ENCODE data around the gene ZWINT.
A peak's percentile ranks its signal among the peaks of the same experiment; 100 is the strongest.

ZWINT gene

DNA sequence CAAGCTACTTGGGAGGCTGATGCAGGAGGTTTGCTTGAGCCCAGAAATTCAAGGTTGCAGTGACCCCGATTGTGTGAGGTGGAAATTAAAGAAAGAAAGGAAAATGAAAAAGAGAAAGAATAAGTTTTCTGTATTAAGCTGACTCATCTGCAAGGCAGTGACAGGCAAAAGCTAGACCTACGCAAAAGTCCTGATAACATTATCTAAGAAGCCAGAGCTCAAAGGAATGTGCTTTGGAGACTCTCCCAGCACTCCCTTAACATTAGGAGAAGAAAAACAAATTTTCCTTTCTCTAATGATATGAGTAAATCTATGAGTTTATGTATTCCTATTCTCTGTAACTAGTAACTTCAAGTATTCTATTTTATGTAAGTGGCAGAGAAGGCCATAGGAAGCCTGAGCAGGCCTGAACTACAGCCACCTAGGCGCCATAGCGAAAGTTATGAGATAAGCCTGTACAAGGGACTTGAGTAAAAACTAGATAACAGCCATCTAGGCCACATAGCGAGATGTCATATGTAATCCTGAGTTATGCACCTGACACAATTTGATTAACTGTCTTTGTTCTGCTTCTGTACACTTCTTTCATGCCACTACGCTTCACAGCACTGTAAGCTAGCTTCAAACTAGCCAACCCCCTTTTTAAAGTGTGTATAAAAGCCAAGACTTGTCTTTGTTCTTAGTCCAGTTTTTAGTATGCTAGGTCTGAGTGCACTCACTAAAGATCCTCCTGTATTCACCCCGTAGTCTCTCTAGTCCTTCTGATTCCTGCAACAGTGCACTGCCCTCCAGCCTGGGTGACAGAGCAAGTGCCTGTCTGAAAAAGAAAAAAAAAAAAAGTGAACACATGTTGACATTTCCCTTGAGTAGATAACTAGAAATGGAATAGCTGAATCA is 9.4 kb upstream of the ZWINT start:
- ATAC-seq: no peak
- no peak for TF ChIP-seq SNAI2 (CRISPR knock-in tag; IDR thresholded peaks at IDR 0.05)
- TF ChIP-seq ISL1 (CRISPR knock-in tag; IDR thresholded peaks at IDR 0.05): no peak
- TF ChIP-seq, protein P1, sequence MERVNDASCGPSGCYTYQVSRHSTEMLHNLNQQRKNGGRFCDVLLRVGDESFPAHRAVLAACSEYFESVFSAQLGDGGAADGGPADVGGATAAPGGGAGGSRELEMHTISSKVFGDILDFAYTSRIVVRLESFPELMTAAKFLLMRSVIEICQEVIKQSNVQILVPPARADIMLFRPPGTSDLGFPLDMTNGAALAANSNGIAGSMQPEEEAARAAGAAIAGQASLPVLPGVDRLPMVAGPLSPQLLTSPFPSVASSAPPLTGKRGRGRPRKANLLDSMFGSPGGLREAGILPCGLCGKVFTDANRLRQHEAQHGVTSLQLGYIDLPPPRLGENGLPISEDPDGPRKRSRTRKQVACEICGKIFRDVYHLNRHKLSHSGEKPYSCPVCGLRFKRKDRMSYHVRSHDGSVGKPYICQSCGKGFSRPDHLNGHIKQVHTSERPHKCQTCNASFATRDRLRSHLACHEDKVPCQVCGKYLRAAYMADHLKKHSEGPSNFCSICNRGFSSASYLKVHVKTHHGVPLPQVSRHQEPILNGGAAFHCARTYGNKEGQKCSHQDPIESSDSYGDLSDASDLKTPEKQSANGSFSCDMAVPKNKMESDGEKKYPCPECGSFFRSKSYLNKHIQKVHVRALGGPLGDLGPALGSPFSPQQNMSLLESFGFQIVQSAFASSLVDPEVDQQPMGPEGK (CRISPR knock-in tag; IDR thresholded peaks at IDR 0.05; ENCODE audit: borderline replicate concordance): no peak
- no peak for TF ChIP-seq RARB (CRISPR knock-in tag; IDR thresholded peaks at IDR 0.05)
- TF ChIP-seq, protein P2, sequence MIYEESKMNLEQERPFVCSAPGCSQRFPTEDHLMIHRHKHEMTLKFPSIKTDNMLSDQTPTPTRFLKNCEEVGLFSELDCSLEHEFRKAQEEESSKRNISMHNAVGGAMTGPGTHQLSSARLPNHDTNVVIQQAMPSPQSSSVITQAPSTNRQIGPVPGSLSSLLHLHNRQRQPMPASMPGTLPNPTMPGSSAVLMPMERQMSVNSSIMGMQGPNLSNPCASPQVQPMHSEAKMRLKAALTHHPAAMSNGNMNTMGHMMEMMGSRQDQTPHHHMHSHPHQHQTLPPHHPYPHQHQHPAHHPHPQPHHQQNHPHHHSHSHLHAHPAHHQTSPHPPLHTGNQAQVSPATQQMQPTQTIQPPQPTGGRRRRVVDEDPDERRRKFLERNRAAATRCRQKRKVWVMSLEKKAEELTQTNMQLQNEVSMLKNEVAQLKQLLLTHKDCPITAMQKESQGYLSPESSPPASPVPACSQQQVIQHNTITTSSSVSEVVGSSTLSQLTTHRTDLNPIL (CRISPR knock-in tag; IDR thresholded peaks at IDR 0.05; ENCODE audit: low read depth): no peak
- no peak for TF ChIP-seq ZNF70 (CRISPR knock-in tag; IDR thresholded peaks at IDR 0.05)
- TF ChIP-seq TCF4 (CRISPR knock-in tag; IDR thresholded peaks at IDR 0.05; ENCODE audit: borderline replicate concordance): no peak
- TF ChIP-seq, protein P3, sequence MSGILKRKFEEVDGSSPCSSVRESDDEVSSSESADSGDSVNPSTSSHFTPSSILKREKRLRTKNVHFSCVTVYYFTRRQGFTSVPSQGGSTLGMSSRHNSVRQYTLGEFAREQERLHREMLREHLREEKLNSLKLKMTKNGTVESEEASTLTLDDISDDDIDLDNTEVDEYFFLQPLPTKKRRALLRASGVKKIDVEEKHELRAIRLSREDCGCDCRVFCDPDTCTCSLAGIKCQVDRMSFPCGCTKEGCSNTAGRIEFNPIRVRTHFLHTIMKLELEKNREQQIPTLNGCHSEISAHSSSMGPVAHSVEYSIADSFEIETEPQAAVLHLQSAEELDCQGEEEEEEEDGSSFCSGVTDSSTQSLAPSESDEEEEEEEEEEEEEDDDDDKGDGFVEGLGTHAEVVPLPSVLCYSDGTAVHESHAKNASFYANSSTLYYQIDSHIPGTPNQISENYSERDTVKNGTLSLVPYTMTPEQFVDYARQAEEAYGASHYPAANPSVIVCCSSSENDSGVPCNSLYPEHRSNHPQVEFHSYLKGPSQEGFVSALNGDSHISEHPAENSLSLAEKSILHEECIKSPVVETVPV (CRISPR knock-in tag; IDR thresholded peaks at IDR 0.05): no peak
- no peak for TF ChIP-seq ZFP30 (CRISPR knock-in tag; IDR thresholded peaks at IDR 0.05)
- TF ChIP-seq ESRRG (CRISPR knock-in tag; IDR thresholded peaks at IDR 0.05): no peak
- TF ChIP-seq, protein P4, sequence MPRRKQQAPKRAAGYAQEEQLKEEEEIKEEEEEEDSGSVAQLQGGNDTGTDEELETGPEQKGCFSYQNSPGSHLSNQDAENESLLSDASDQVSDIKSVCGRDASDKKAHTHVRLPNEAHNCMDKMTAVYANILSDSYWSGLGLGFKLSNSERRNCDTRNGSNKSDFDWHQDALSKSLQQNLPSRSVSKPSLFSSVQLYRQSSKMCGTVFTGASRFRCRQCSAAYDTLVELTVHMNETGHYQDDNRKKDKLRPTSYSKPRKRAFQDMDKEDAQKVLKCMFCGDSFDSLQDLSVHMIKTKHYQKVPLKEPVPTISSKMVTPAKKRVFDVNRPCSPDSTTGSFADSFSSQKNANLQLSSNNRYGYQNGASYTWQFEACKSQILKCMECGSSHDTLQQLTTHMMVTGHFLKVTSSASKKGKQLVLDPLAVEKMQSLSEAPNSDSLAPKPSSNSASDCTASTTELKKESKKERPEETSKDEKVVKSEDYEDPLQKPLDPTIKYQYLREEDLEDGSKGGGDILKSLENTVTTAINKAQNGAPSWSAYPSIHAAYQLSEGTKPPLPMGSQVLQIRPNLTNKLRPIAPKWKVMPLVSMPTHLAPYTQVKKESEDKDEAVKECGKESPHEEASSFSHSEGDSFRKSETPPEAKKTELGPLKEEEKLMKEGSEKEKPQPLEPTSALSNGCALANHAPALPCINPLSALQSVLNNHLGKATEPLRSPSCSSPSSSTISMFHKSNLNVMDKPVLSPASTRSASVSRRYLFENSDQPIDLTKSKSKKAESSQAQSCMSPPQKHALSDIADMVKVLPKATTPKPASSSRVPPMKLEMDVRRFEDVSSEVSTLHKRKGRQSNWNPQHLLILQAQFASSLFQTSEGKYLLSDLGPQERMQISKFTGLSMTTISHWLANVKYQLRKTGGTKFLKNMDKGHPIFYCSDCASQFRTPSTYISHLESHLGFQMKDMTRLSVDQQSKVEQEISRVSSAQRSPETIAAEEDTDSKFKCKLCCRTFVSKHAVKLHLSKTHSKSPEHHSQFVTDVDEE (CRISPR knock-in tag; IDR thresholded peaks at IDR 0.05): no peak
- TF ChIP-seq ZC3H10 (CRISPR knock-in tag; IDR thresholded peaks at IDR 0.05): no peak
- TF ChIP-seq ZNF565 (CRISPR knock-in tag; conservative IDR thresholded peaks at IDR 0.05; ENCODE audit: low read depth): no peak
- TF ChIP-seq, protein P5, sequence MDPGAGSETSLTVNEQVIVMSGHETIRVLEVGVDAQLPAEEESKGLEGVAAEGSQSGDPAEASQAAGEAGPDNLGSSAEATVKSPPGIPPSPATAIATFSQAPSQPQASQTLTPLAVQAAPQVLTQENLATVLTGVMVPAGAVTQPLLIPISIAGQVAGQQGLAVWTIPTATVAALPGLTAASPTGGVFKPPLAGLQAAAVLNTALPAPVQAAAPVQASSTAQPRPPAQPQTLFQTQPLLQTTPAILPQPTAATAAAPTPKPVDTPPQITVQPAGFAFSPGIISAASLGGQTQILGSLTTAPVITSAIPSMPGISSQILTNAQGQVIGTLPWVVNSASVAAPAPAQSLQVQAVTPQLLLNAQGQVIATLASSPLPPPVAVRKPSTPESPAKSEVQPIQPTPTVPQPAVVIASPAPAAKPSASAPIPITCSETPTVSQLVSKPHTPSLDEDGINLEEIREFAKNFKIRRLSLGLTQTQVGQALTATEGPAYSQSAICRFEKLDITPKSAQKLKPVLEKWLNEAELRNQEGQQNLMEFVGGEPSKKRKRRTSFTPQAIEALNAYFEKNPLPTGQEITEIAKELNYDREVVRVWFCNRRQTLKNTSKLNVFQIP (CRISPR knock-in tag; IDR thresholded peaks at IDR 0.05; ENCODE audit: borderline replicate concordance, low read depth): no peak
- no peak for TF ChIP-seq BACH2 (CRISPR knock-in tag; IDR thresholded peaks at IDR 0.05; ENCODE audit: borderline replicate concordance)
- TF ChIP-seq TOX (CRISPR knock-in tag; IDR thresholded peaks at IDR 0.05; ENCODE audit: borderline replicate concordance): no peak
- TF ChIP-seq ARNTL (CRISPR knock-in tag; IDR thresholded peaks at IDR 0.05; ENCODE audit: borderline replicate concordance, low read depth): no peak

DNA sequence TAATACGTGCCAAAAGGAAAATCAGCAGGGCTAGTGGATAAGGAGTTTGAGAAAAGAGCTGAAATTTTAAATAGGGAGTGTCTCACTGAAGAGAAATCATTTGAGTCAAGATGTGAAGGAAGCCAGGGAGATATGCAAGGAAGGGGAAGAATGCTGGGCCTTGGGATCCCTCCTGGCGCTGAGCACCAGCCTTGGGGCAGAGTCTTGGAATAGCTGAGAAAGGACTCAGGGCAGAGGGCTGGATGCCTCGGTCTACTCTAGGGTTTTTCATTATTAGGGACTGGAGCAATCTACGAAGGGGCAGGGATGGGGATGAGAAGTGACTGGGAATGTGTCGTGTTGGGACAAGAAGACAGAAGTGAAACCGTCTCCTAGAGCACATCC is 484 bp downstream of the ZWINT start:
- TF ChIP-seq ZNF565 (CRISPR knock-in tag; conservative IDR thresholded peaks at IDR 0.05; ENCODE audit: low read depth) (no peak), ZNF8 (CRISPR knock-in tag; IDR thresholded peaks at IDR 0.05) (no peak), TOX (CRISPR knock-in tag; IDR thresholded peaks at IDR 0.05; ENCODE audit: borderline replicate concordance) (no peak), ZNF70 (CRISPR knock-in tag; IDR thresholded peaks at IDR 0.05) (no peak), PPARA (CRISPR knock-in tag; IDR thresholded peaks at IDR 0.05; ENCODE audit: borderline replicate concordance) (no peak), GLIS3 (CRISPR knock-in tag; IDR thresholded peaks at IDR 0.05) (no peak), SNAI2 (CRISPR knock-in tag; IDR thresholded peaks at IDR 0.05) (no peak), ESRRG (CRISPR knock-in tag; IDR thresholded peaks at IDR 0.05) (no peak), OSR1 (CRISPR knock-in tag; IDR thresholded peaks at IDR 0.05) (no peak), BACH2 (CRISPR knock-in tag; IDR thresholded peaks at IDR 0.05; ENCODE audit: borderline replicate concordance) (no peak)
- TF ChIP-seq, protein P4 (CRISPR knock-in tag; IDR thresholded peaks at IDR 0.05): no peak
- TF ChIP-seq, protein P2 (CRISPR knock-in tag; IDR thresholded peaks at IDR 0.05; ENCODE audit: low read depth): no peak
- peak; percentile 1; the same call in 1 of the 3 replicates for ATAC-seq
